ENCODE data around the gene ALOX12.

Gene ALOX12

GRCh38 chr17:7021993-7022778 is 26.3 kb downstream of the ALOX12 start:
- peak in 2 of 3 donors; percentile 62 to 76 for DNase-seq (ENCODE audit: low read depth in 3 of 3)

DNA sequence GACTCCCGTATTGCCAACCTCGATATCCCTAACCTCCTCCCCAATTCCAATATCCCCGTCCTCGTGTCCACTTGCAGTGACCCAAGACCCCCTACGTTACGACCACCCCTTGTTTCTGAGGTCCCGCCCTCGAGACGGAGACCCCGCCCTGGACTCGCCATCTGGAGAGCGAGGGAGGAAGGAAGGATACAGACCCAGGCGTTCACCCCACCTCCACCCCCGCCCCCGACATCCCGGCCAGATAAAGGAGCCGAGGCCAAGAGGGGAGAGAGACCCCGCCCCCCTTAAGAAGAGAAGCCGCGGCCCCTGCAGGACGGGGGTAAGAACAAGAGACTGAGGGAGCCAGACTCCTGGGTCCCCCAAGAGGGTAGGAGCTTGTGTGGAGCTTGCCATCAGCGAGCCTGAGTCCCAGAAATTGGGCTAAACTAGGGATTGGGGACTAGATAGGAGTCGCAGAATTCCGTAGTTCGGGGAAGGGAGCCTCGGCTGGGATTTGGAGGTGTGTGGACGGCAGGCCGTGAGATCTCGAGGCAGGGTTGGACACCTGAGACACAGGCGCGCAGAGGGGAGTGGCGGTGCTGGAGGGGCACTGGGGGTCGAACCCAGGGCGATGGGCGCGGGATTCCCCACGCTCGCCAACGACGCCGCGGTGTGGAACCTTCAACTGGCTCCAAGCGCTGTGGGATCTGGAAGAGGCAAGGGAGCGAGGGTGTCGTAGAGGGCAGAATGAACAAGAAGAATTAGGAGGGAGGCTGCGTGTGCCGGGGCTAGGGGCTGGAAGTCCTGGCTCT is 27.1 kb downstream of the ALOX12 start, which contains the start of gene BCL6B:
Gene BCL6B, plus strand, starts transcription at position 270 of the 791 bp plus-strand sequence. CDS start 622 bp downstream, outside the sequence.
- no peak for DNase-seq (ENCODE audit: low read depth in 3 of 3)

DNA sequence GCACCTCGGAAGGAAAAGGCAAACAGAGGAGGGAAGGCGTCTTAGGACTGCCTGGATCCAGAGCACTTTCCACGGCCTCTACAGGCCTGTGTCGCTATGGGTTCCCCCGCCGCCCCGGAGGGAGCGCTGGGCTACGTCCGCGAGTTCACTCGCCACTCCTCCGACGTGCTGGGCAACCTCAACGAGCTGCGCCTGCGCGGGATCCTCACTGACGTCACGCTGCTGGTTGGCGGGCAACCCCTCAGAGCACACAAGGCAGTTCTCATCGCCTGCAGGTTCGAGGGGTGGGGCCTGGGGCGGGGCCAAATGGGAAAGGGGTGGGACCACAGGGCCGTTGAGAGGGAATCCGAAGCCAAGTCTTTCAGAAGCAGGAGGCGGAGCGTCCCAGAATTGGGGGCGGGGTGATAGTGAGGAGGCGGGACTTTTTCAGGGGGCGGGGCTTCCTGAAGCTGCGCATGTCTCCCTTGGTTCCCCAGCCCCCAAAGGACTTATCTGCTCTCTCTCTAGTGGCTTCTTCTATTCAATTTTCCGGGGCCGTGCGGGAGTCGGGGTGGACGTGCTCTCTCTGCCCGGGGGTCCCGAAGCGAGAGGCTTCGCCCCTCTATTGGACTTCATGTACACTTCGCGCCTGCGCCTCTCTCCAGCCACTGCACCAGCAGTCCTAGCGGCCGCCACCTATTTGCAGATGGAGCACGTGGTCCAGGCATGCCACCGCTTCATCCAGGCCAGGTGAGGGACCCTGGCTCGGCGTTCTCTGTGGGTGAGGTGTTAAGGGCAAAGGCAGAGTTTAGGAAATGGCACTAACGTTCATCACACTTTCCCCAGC is 27.9 kb downstream of the ALOX12 start:
- DNase-seq (ENCODE audit: low read depth in 3 of 3): peak; percentile 91 to 95 (median 93)

GRCh38 chr17:7024402-7024785 is 28.5 kb downstream of the ALOX12 start:
- DNase-seq (ENCODE audit: low read depth in 3 of 3): no peak

DNA sequence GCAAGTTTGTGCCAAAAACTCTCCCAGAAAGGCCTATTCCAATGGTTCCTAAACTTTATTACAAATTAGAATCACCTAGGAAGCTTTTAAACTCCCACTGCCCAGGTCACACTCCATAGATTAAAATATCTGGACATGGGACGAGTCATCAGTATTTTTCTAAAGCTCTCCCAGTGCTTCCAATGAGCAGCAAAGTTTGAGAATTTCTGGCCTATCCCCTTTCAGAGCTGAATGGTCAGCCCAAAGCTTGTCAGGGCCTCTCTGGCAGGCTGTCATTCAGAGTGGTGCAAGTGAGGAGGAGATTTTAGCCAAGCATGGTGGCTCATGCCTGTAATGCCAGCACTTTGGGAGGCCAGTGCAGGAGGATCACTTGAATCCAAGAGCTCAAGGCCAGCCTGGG is 29.4 kb downstream of the ALOX12 start:
- DNase-seq (ENCODE audit: low read depth in 3 of 3): no peak

DNA sequence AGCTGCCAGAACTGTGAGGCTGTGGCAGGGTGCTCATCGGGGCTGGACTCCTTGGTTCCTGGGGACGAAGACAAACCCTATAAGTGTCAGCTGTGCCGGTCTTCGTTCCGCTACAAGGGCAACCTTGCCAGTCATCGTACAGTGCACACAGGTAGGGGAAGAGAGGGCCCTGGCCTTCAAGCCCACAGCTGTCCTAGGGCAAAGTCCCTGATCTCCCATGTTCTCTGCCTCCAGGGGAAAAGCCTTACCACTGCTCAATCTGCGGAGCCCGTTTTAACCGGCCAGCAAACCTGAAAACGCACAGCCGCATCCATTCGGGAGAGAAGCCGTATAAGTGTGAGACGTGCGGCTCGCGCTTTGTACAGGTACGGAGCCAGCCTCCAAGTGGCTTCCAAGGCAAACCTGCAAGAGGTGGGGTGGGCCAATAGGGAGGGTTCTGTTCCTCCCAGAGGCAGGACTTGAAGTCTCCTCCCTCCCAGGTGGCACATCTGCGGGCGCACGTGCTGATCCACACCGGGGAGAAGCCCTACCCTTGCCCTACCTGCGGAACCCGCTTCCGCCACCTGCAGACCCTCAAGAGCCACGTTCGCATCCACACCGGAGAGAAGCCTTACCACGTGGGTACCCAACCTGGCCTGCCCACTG is 30.7 kb downstream of the ALOX12 start:
- DNase-seq (ENCODE audit: low read depth in 3 of 3): no peak

DNA sequence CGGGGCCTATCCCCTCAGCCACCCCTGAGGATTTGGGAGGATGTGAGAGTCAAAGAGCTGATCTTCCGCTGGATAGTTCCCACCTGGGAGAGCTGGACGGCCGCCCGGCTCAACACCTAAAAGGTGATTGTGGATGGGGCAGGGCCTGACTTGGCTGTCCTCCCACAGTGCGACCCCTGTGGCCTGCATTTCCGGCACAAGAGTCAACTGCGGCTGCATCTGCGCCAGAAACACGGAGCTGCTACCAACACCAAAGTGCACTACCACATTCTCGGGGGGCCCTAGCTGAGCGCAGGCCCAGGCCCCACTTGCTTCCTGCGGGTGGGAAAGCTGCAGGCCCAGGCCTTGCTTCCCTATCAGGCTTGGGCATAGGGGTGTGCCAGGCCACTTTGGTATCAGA is 31.5 kb downstream of the ALOX12 start:
- no peak for DNase-seq (ENCODE audit: low read depth in 3 of 3)

- no peak for DNase-seq (ENCODE audit: low read depth in 3 of 3)
Measured at GRCh38 chr17:7029096-7029495, 33.2 kb downstream of the ALOX12 start.

DNA sequence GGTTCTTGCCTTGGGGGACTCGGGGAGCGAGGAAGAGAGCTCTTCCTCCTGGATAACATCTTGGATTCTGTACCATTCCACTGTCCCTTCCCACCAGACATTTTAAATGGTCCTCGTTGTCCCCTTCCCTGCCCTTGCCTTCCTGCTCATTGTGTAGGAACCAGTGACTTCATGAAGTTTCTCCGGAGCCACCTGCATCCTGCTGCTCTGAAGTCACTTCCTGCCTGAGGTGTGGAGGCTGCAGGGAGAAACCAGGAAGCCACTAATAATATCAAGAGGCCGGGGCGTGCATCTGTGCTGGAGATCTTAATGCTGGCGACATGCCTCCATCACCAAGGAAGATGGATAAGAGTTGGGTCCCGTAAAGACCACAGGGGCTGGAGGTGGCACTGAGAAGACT is 33.8 kb downstream of the ALOX12 start:
- no peak for DNase-seq (ENCODE audit: low read depth in 3 of 3)

DNA sequence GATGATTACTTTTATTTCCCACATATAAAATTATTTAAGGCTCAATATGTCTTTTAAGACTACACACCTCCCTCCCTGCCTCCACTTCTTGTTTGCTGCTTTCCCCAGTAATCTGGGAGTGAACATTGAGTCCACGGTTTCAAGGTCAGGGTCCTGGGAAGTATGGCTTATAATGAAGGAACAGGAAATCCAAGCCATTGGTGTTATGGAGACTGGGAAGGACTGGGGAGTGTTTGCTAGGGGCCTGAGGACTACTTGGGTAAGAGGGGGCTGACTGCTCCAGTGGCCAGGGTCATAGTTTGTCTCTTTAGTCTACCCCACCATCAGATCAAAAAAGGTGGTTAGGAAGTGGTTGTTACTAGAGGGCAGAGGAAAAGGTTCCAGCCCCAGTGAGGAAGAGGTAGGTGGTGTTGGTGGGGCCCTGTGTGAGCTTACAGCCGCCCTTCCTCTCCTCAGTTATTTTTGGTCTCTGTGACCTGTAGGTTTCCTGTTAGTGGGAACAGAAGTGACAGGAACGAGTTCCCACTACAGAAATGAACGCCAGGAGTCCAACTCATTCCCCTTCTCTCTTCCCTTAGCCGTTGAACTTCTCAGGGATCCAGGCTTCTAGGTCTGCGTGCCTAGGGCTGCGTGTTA is 39.2 kb downstream of the ALOX12 start:
- no peak for DNase-seq (ENCODE audit: low read depth in 3 of 3)

DNA sequence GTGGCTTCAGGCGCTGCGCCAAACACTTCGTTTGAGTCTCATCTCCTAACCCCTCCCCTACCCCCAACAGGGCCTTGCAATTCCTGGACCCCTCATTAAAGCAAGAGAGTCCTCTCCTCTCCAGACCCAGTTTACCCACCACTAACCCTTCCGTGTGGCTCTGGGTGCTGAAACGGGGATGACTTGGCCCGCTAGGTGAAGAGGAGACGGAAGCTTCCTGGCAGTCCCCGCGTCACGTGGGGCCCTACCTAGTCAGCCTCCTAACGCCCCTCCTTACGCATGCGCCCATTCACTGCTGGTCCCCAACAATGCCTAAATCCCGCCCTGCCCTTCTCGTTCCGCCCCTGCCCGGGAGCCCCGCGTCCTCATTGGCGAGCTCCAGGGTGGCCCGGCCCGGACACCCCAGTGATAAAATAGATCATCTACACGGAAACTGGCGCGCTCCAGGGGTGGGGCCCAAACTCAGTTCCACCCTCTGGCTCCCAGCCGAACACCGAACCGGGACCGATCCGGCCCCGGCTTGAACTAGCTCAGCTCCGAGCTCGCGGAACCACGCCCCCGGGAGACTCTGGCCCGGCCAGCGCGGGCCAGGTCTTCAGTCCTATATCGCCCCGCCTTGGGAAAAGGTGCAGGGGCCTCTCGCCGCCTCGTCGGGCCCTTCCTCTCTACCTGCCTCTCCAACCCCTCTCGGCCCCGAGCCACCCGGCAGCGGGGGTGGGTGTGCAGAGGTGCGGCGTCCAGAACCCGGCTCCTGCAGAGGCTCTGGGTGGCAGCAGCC is 39.9 kb downstream of the ALOX12 start, which contains the start of gene SLC16A13:
Gene SLC16A13, plus strand, starts transcription at position 425 of the 778 bp plus-strand sequence. CDS start 368 bp downstream, outside the sequence.
- peak; percentile 95 to 98 (median 98) for DNase-seq (ENCODE audit: low read depth in 3 of 3)

- no peak for DNase-seq (ENCODE audit: low read depth in 3 of 3)
Measured at GRCh38 chr17:7038025-7038862, 42.4 kb downstream of the ALOX12 start.

- no peak for DNase-seq (ENCODE audit: low read depth in 3 of 3)
Measured at GRCh38 chr17:7039832-7040231, 44.0 kb downstream of the ALOX12 start.

- DNase-seq (ENCODE audit: low read depth in 3 of 3): no peak
Measured at GRCh38 chr17:7041607-7042500, 46.0 kb downstream of the ALOX12 start.

DNA sequence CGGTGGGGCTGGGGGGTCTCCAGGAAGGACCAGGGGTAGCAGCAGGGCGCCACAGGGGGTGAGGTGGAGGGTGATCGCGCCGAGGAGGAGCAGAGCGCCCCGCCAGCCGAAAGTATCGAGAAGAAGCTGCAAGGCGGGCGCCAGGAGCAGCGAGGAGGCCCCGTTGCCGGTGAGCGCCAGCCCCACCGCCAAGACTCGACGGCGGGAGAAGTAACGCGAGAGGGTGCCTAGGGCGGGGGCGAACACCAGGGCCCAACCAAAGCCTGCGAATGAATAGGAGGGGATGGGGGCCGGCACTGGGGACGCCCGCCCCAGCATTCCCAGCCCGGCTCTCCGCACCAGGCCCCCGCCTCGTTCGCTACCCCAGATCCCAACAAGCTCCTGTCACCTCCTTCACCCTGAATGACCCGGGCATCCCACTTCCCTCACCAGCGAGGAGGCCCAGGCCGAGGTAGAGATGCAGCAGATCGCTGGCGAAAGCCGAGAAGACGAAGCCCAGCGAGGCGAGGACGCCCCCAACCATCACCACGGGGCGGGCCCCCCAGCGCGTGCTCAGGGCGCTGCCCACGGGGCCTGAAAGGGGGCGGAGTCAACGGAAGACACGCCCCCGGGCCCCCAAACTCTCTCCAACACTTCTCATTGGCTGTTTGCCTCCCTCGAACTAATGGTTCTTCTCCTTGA is 46.8 kb downstream of the ALOX12 start:
- DNase-seq (ENCODE audit: low read depth in 3 of 3): no peak

- DNase-seq (ENCODE audit: low read depth in 3 of 3): no peak
Measured at GRCh38 chr17:7043182-7043496, 47.3 kb downstream of the ALOX12 start.

DNA sequence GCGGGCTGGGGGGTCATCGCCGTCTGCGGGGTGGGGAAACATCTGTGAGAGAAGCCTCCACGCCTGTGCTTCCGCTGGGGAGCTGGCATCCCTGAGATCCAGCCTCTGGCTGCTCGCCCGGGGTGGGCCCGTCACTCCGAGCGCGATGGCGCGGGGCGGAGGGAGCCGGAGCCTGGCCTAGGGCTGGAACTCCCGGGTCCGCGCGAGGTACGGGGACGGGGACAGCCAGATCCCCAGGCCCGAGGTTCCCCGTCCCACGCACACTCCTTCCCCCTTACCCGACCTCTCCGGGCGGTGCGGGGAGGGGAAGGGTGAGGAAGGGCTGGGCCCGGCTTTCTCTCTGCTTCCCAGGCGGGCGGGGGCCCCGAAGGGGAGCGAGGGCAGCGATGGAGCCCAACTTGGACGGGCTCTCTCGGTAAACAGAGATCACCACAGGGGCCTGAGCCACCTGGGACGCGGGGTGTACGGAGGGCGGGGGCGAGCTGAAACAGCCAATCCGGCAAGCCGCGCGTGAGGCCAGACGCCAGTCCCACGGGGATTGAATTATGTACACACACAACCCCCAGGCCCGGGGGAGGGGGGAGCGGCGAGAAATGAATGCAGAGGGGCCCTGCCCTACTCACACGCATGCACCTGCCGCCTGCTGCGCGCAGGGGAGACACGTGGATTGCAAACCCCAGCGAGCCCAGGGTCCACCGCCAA is 47.8 kb downstream of the ALOX12 start, which contains the start of gene SLC16A11:
Gene SLC16A11, minus strand, starts transcription at position 596 of the 702 bp plus-strand sequence. Its CDS starts 579 bp downstream, at position 17.
- no peak for DNase-seq (ENCODE audit: low read depth in 3 of 3)

All from stimulated activated CD4-positive, alpha-beta T cell treated with anti-CD3 and anti-CD28 coated beads, TNF-alpha, amount 100 ng/mL, for 48 hours (primary cell).